Suprapubic skin (tissue), 3 donors: ENCODE data around the gene GDA.

Source experiments
- POLR2A ChIP-seq, 2 donors: fragments of 450-650 bp; IDR thresholded peaks; one replicate each; pipeline ENCODE4 v1.6.1; 2017; ENCODE audit warnings: antibody characterized with exemption in 2 of 2, mild to moderate bottlenecking in 2 of 2, moderate library complexity in 2 of 2
- TF ChIP-seq, protein P1 (sequence below), 2 donors: fragments of 200-600 bp in 1 of 2; fragments of 450-650 bp in 1 of 2; sonication (generic) in 1 of 2; IDR thresholded peaks; one replicate each; pipeline ENCODE4 v1.5.1; 2016 to 2019; ENCODE audit warnings: antibody characterized with exemption in 2 of 2, mild to moderate bottlenecking in 1 of 2, moderate library complexity in 1 of 2

DNA sequence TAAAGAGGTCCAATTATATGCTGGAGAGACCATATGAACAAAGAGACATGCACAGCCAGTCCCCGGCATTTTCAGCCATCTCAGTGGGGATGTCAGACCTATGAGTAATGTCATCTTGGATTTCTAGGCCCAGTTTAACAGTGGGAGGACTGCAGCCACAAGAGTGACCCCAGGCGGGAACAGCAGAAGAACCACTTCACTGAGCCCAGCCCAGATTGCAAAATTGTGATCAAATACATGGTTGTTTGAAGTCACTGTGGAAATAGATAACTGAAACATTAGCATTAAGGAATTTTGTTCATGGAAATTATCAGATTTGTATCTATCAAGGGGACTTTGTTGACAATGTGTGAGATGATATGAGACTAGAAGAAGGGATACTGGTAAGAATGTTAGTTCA lies 46.7 kb upstream of the GDA start:
- TF ChIP-seq, protein P1, sequence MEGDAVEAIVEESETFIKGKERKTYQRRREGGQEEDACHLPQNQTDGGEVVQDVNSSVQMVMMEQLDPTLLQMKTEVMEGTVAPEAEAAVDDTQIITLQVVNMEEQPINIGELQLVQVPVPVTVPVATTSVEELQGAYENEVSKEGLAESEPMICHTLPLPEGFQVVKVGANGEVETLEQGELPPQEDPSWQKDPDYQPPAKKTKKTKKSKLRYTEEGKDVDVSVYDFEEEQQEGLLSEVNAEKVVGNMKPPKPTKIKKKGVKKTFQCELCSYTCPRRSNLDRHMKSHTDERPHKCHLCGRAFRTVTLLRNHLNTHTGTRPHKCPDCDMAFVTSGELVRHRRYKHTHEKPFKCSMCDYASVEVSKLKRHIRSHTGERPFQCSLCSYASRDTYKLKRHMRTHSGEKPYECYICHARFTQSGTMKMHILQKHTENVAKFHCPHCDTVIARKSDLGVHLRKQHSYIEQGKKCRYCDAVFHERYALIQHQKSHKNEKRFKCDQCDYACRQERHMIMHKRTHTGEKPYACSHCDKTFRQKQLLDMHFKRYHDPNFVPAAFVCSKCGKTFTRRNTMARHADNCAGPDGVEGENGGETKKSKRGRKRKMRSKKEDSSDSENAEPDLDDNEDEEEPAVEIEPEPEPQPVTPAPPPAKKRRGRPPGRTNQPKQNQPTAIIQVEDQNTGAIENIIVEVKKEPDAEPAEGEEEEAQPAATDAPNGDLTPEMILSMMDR (IDR thresholded peaks at IDR 0.05) = no peak
- no peak for TF ChIP-seq POLR2A (IDR thresholded peaks at IDR 0.05)
